ENCODE measurements around the gene ARMC5.

The ARMC5 gene

DNA sequence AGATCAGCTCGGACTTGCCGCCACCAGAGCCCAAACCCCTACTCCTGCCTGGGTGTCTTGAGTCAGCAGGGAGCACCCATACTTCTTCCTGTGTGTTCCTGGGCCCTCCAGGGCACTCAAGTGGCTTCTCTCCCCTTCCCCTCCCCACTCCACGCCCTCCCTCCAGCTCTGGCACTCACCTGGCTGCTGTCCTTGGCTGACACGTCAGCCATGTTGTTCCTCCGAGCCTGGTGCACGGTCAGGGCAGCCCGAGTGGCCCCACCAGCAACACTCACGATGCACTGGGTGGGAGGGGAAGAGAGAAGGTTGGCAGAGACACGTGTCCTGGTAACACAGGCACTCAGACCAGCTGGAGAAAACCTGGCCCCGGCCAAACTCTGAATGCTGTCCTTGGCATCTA is 37.4 kb downstream of the ARMC5 start (continued):
- TF ChIP-seq ISL1 (CRISPR knock-in tag; IDR thresholded peaks at IDR 0.05): no peak
- TF ChIP-seq CSDC2 (CRISPR knock-in tag; IDR thresholded peaks at IDR 0.05): no peak
- TF ChIP-seq ZFP30 (CRISPR knock-in tag; IDR thresholded peaks at IDR 0.05): no peak
- TF ChIP-seq, protein P1, sequence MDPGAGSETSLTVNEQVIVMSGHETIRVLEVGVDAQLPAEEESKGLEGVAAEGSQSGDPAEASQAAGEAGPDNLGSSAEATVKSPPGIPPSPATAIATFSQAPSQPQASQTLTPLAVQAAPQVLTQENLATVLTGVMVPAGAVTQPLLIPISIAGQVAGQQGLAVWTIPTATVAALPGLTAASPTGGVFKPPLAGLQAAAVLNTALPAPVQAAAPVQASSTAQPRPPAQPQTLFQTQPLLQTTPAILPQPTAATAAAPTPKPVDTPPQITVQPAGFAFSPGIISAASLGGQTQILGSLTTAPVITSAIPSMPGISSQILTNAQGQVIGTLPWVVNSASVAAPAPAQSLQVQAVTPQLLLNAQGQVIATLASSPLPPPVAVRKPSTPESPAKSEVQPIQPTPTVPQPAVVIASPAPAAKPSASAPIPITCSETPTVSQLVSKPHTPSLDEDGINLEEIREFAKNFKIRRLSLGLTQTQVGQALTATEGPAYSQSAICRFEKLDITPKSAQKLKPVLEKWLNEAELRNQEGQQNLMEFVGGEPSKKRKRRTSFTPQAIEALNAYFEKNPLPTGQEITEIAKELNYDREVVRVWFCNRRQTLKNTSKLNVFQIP (CRISPR knock-in tag; IDR thresholded peaks at IDR 0.05; ENCODE audit: borderline replicate concordance, low read depth): no peak
- TF ChIP-seq, protein P2, sequence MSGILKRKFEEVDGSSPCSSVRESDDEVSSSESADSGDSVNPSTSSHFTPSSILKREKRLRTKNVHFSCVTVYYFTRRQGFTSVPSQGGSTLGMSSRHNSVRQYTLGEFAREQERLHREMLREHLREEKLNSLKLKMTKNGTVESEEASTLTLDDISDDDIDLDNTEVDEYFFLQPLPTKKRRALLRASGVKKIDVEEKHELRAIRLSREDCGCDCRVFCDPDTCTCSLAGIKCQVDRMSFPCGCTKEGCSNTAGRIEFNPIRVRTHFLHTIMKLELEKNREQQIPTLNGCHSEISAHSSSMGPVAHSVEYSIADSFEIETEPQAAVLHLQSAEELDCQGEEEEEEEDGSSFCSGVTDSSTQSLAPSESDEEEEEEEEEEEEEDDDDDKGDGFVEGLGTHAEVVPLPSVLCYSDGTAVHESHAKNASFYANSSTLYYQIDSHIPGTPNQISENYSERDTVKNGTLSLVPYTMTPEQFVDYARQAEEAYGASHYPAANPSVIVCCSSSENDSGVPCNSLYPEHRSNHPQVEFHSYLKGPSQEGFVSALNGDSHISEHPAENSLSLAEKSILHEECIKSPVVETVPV (CRISPR knock-in tag; IDR thresholded peaks at IDR 0.05): no peak
- no peak for TF ChIP-seq ZC3H10 (CRISPR knock-in tag; IDR thresholded peaks at IDR 0.05)
- no peak for TF ChIP-seq ESRRG (CRISPR knock-in tag; IDR thresholded peaks at IDR 0.05)
- TF ChIP-seq ZNF8 (CRISPR knock-in tag; IDR thresholded peaks at IDR 0.05): no peak

DNA sequence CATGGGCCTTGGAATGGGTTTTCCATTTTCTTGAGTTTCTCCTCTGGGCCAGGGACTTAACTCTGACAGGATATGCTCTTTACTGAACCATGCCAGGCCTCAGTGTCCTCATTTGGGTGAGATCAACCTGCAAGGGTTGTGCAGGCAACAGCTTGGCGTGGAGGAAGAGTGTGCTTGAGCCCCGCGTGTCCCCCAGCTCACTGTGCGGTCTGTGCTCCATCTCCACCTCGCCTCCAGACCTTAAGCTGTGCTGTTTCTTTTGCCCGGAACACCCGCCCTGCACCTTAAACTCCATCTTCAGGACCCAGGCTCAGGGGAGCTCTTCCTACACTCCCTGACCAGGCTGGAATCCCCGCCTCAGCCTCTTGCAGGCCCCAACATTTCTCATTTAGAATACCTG is 39.2 kb downstream of the ARMC5 start:
- no peak for ATAC-seq
- TF ChIP-seq, protein P3, sequence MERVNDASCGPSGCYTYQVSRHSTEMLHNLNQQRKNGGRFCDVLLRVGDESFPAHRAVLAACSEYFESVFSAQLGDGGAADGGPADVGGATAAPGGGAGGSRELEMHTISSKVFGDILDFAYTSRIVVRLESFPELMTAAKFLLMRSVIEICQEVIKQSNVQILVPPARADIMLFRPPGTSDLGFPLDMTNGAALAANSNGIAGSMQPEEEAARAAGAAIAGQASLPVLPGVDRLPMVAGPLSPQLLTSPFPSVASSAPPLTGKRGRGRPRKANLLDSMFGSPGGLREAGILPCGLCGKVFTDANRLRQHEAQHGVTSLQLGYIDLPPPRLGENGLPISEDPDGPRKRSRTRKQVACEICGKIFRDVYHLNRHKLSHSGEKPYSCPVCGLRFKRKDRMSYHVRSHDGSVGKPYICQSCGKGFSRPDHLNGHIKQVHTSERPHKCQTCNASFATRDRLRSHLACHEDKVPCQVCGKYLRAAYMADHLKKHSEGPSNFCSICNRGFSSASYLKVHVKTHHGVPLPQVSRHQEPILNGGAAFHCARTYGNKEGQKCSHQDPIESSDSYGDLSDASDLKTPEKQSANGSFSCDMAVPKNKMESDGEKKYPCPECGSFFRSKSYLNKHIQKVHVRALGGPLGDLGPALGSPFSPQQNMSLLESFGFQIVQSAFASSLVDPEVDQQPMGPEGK (CRISPR knock-in tag; IDR thresholded peaks at IDR 0.05; ENCODE audit: borderline replicate concordance): no peak
- no peak for TF ChIP-seq ARNTL (CRISPR knock-in tag; IDR thresholded peaks at IDR 0.05; ENCODE audit: borderline replicate concordance, low read depth)
- TF ChIP-seq ZC3H10 (CRISPR knock-in tag; IDR thresholded peaks at IDR 0.05): no peak
- no peak for TF ChIP-seq ZNF565 (CRISPR knock-in tag; conservative IDR thresholded peaks at IDR 0.05; ENCODE audit: low read depth)
- no peak for TF ChIP-seq BACH2 (CRISPR knock-in tag; IDR thresholded peaks at IDR 0.05; ENCODE audit: borderline replicate concordance)
- TF ChIP-seq RARB (CRISPR knock-in tag; IDR thresholded peaks at IDR 0.05): no peak
- no peak for TF ChIP-seq ZFP3 (CRISPR knock-in tag; IDR thresholded peaks at IDR 0.05)
- TF ChIP-seq ZFP30 (CRISPR knock-in tag; IDR thresholded peaks at IDR 0.05): no peak
- TF ChIP-seq ISL1 (CRISPR knock-in tag; IDR thresholded peaks at IDR 0.05): no peak
- TF ChIP-seq OSR1 (CRISPR knock-in tag; IDR thresholded peaks at IDR 0.05): no peak
- no peak for TF ChIP-seq TCF4 (CRISPR knock-in tag; IDR thresholded peaks at IDR 0.05; ENCODE audit: borderline replicate concordance)
- no peak for TF ChIP-seq CSDC2 (CRISPR knock-in tag; IDR thresholded peaks at IDR 0.05)
- TF ChIP-seq, protein P4, sequence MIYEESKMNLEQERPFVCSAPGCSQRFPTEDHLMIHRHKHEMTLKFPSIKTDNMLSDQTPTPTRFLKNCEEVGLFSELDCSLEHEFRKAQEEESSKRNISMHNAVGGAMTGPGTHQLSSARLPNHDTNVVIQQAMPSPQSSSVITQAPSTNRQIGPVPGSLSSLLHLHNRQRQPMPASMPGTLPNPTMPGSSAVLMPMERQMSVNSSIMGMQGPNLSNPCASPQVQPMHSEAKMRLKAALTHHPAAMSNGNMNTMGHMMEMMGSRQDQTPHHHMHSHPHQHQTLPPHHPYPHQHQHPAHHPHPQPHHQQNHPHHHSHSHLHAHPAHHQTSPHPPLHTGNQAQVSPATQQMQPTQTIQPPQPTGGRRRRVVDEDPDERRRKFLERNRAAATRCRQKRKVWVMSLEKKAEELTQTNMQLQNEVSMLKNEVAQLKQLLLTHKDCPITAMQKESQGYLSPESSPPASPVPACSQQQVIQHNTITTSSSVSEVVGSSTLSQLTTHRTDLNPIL (CRISPR knock-in tag; IDR thresholded peaks at IDR 0.05; ENCODE audit: low read depth): no peak
- TF ChIP-seq GLIS3 (CRISPR knock-in tag; IDR thresholded peaks at IDR 0.05): no peak
- no peak for TF ChIP-seq SNAI2 (CRISPR knock-in tag; IDR thresholded peaks at IDR 0.05)
- TF ChIP-seq, protein P1 (CRISPR knock-in tag; IDR thresholded peaks at IDR 0.05; ENCODE audit: borderline replicate concordance, low read depth): no peak
- TF ChIP-seq PPARA (CRISPR knock-in tag; IDR thresholded peaks at IDR 0.05; ENCODE audit: borderline replicate concordance): no peak
- TF ChIP-seq, protein P5, sequence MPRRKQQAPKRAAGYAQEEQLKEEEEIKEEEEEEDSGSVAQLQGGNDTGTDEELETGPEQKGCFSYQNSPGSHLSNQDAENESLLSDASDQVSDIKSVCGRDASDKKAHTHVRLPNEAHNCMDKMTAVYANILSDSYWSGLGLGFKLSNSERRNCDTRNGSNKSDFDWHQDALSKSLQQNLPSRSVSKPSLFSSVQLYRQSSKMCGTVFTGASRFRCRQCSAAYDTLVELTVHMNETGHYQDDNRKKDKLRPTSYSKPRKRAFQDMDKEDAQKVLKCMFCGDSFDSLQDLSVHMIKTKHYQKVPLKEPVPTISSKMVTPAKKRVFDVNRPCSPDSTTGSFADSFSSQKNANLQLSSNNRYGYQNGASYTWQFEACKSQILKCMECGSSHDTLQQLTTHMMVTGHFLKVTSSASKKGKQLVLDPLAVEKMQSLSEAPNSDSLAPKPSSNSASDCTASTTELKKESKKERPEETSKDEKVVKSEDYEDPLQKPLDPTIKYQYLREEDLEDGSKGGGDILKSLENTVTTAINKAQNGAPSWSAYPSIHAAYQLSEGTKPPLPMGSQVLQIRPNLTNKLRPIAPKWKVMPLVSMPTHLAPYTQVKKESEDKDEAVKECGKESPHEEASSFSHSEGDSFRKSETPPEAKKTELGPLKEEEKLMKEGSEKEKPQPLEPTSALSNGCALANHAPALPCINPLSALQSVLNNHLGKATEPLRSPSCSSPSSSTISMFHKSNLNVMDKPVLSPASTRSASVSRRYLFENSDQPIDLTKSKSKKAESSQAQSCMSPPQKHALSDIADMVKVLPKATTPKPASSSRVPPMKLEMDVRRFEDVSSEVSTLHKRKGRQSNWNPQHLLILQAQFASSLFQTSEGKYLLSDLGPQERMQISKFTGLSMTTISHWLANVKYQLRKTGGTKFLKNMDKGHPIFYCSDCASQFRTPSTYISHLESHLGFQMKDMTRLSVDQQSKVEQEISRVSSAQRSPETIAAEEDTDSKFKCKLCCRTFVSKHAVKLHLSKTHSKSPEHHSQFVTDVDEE (CRISPR knock-in tag; IDR thresholded peaks at IDR 0.05): no peak
- no peak for TF ChIP-seq ESRRG (CRISPR knock-in tag; IDR thresholded peaks at IDR 0.05)
- TF ChIP-seq ZNF8 (CRISPR knock-in tag; IDR thresholded peaks at IDR 0.05): no peak
